ENCODE results near the gene UNKL. TPM values are rescaled to one million over a fixed set of nuclear protein-coding genes. Genes with fewer than 3 reads are reported as not detected.

The UNKL gene
- total RNA-seq, 1 experiment from 2014 or later, result 32.0 TPM

DNA sequence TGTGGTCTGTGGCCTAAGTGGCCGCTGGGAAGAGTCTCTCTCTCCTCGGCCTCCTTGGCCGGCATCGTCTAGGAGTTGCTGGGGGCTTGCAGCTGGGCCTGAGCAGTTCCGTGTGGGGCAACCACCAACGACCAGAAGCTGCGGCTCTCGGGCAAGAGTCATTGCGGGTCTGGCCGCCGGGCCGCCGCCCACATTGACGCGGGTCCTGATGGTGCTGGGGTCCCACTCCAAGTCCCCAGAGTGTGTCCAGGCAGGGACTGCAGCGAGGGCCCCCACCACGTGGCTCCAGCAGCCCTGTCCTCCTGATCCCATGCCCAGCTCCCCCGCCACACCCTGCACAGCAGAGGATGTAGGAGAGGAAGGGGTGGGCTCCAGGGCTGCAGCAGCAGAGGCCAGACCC, 30.9 kb downstream of the UNKL start:
- Histone ChIP-seq H2BK20ac (ENCODE audit: low read depth, low read length, poor library complexity, severe bottlenecking) (no peak overlapping the region), H3K4ac (ENCODE audit: low read depth, low read length) (no peak overlapping the region), H2BK12ac (ENCODE audit: insufficient read length, low read depth, low read length) (no peak overlapping the region), H3K79me1 (ENCODE audit: insufficient read depth, low read depth, low read length, poor library complexity, severe bottlenecking) (peaks cover 2% of the 10 kb centered on the region), H3T11ph (ENCODE audit: low read length) (no peak overlapping the region), H4K5ac (ENCODE audit: insufficient read length, low read depth, low read length) (no peak overlapping the region), H2AK5ac (ENCODE audit: insufficient read length, low read length) (no peak overlapping the region), H3K23me2 (ENCODE audit: insufficient read length, low read depth, low read length, poor library complexity, severe bottlenecking) (peaks cover 14% of the 10 kb centered on the region), H3K23ac (ENCODE audit: insufficient read length, low read depth, low read length) (no peak overlapping the region), H3K4me1 (ENCODE audit: insufficient read depth, low read length) (no peaks in the 10 kb centered on the region), H2BK5ac (ENCODE audit: insufficient read length, low read length) (no peak overlapping the region), H2AFZ (ENCODE audit: low read length) (no peak overlapping the region), H3K14ac (ENCODE audit: insufficient read depth, low read length) (no peak overlapping the region), H2BK15ac (ENCODE audit: low read depth, low read length) (no peak overlapping the region), H3K4me2 (ENCODE audit: insufficient read depth, insufficient read length, low read length) (no peak overlapping the region), H3K27me3 (ENCODE audit: insufficient read depth, low read length) (no peaks in the 10 kb centered on the region), H3K56ac (ENCODE audit: insufficient read length, low read depth, low read length) (no peak overlapping the region), H4K8ac (replicated peaks; ENCODE audit: insufficient read length, low read depth, low read length) (no peak overlapping the region), H3K9ac (ENCODE audit: extremely low read depth, insufficient read length, low read length) (no peak overlapping the region), H3K9me3 (ENCODE audit: control insufficient read depth, low read depth, low read length) (no peaks in the 10 kb centered on the region), H4K91ac (ENCODE audit: insufficient read length, low read depth, low read length) (no peak overlapping the region), H3K27ac (ENCODE audit: insufficient read length, low read depth, low read length) (no peak overlapping the region), H4K20me1 (ENCODE audit: control insufficient read depth, insufficient read depth, insufficient read length) (no peaks in the 10 kb centered on the region), H3K18ac (ENCODE audit: insufficient read length, low read depth, low read length) (no peak overlapping the region), H3K79me2 (ENCODE audit: insufficient read depth, low read length) (no peaks in the 10 kb centered on the region; the same call in 1 of the 2 replicates), H2BK120ac (ENCODE audit: low read depth, low read length, poor library complexity, severe bottlenecking) (no peak overlapping the region)
- Mint-ChIP-seq H3K4me1 (peaks cover 8% of the 10 kb centered on the region in 2 experiments), H3K4me3 (no peak overlapping the region), H3K36me3 (ENCODE audit: insufficient read depth in 1 of 3, low read depth in 3 of 3) (peaks cover 4 to 13% (median 8%) of the 10 kb centered on the region in 3 experiments; a peak in 6 of 7 replicates), H3K27me3 (ENCODE audit: low read depth) (no peaks in the 10 kb centered on the region), H3K9me3 (no peaks in the 10 kb centered on the region; a peak in 1 of 5 replicates), H3K27ac (no peak overlapping the region)
- no CpG with 5 or more reads among the region's 18 CpGs for WGBS (ENCODE audit: extremely low coverage, insufficient read length, low lambda C conversion rate)
- DNase-seq, result no peak
- TF ChIP-seq, protein P1, sequence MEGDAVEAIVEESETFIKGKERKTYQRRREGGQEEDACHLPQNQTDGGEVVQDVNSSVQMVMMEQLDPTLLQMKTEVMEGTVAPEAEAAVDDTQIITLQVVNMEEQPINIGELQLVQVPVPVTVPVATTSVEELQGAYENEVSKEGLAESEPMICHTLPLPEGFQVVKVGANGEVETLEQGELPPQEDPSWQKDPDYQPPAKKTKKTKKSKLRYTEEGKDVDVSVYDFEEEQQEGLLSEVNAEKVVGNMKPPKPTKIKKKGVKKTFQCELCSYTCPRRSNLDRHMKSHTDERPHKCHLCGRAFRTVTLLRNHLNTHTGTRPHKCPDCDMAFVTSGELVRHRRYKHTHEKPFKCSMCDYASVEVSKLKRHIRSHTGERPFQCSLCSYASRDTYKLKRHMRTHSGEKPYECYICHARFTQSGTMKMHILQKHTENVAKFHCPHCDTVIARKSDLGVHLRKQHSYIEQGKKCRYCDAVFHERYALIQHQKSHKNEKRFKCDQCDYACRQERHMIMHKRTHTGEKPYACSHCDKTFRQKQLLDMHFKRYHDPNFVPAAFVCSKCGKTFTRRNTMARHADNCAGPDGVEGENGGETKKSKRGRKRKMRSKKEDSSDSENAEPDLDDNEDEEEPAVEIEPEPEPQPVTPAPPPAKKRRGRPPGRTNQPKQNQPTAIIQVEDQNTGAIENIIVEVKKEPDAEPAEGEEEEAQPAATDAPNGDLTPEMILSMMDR (conservative IDR thresholded peaks at IDR 0.05), result no peak
